Transverse colon (tissue), 4 donors: ENCODE measurements around the gene ARHGEF3. TPM values are rescaled to one million over a fixed set of nuclear protein-coding genes. Genes with fewer than 3 reads are reported as not detected.
A peak's percentile ranks its signal among the peaks of the same experiment; 100 is the strongest.

Experiments
- DNase-seq: peaks from one replicate; pipeline ENCODE4 v3.0.0-alpha.2; 2019
- H3K27ac ChIP-seq, 4 donors: fragments of 200-600 bp; sonication (generic); 2 replicates each; pipeline ENCODE4 v1.5.1; 2016 to 2018; ENCODE audit warnings: inconsistent platforms in 4 of 4
- H3K27me3 ChIP-seq: fragments of 200-600 bp; sonication (generic); 2 replicates; pipeline ENCODE4 v1.5.1; 2017; ENCODE audit warnings: inconsistent platforms
- H3K36me3 ChIP-seq, 4 donors: fragments of 200-600 bp; sonication (generic); 2 replicates each; pipeline ENCODE4 v1.5.1; 2017 to 2019; ENCODE audit warnings: inconsistent platforms in 4 of 4
- H3K4me1 ChIP-seq, 4 donors: fragments of 200-600 bp; sonication (generic); 2 replicates each; pipeline ENCODE4 v1.5.1; 2017 to 2020; ENCODE audit warnings: inconsistent platforms in 4 of 4
- H3K4me3 ChIP-seq, 4 donors: fragments of 200-600 bp; sonication (generic); 1 replicate in 1 of 4; 2 replicates in 3 of 4; pipeline versions ENCODE4 v1.5.1 to v1.6.1; 2017 to 2019; ENCODE audit warnings: inconsistent platforms in 4 of 4
- H3K9me3 ChIP-seq, 2 donors: fragments of 200-600 bp; sonication (generic); 2 replicates each; pipeline ENCODE4 v1.5.1; 2017 to 2019; ENCODE audit warnings: inconsistent platforms in 2 of 2
- CTCF ChIP-seq, 5 experiments: fragments of 200-600 bp in 3 of 5; fragments of 450-650 bp in 2 of 5; sonication (generic) in 3 of 5; IDR thresholded peaks; 1 replicate in 2 of 5; 2 replicates in 3 of 5; pipeline ENCODE4 v1.5.1; 2016 to 2017; ENCODE audit warnings: antibody characterized with exemption in 5 of 5, inconsistent platforms in 3 of 5, mild to moderate bottlenecking in 2 of 5, moderate library complexity in 1 of 5
- EP300 ChIP-seq: sonication (generic); formaldehyde crosslinking; IDR thresholded peaks from one replicate; pipeline ENCODE4 v1.6.1; 2017; ENCODE audit warnings: antibody characterized with exemption, low read depth
- POLR2A ChIP-seq: fragments of 450-650 bp; IDR thresholded peaks from one replicate; pipeline ENCODE4 v1.6.1; 2016; ENCODE audit warnings: antibody characterized with exemption, mild to moderate bottlenecking, moderate library complexity
- POLR2AphosphoS5 ChIP-seq, 3 donors: sonication (generic); formaldehyde crosslinking; IDR thresholded peaks; one replicate each; pipeline ENCODE4 v1.6.1; 2016; ENCODE audit warnings: antibody characterized with exemption in 3 of 3
- WGBS, 2 donors: methylation state at CpG; one replicate each; pipeline ENCODE4 v1.1.5; 2018; ENCODE audit warnings: low coverage in 1 of 2; 5-methylcytosine and 5-hydroxymethylcytosine counted together
- in situ Hi-C, 4 donors: fragments of 200-750 bp; cut with MboI; loops; one replicate each; pipeline versions ENCODE4 v1.15.0 to v1.15.1; 2017; ENCODE audit warnings: low sequenced_read_pairs in 3 of 4, low pct_ligation_motif_present in 1 of 4, low pct_unique_long_range_greater_than_20kb in 1 of 4
- intact Hi-C: fragments of 100-400 bp; cut with DNase I; formaldehyde crosslinking; loops from one replicate; pipeline ENCODE4 v1.15.1; 2023; ENCODE audit warnings: low total_unique reads
- total RNA-seq, 4 donors: library from RNA; depleted of rRNA; stranded (reverse); fragments of >200 nt; gene quantifications; one replicate each; pipeline ENCODE4 v1.1.0, GENCODE V29; 2016

Gene ARHGEF3
- total RNA-seq, 4 donors from 2014 or later, result 2.6 to 13.2 (median 5.6) TPM

- Histone ChIP-seq H3K4me1 (peaks cover 0 to 16% (median 7%) of the 10 kb centered on the region in 4 donors), H3K4me3 (peak overlapping the region in 2 of 4 donors; percentile 11 to 13), H3K36me3 (peaks cover 0 to 11% (median under 1%) of the 10 kb centered on the region in 4 donors), H3K27ac (peak overlapping the region; percentile 51 to 59 (median 54)), H3K27me3 (no peaks in the 10 kb centered on the region), H3K9me3 (no peaks in the 10 kb centered on the region)
- intact Hi-C loops, result no loop called here
- WGBS, 2 donors, result 62 to 70% methylated on average over 18 to 21 of the region's 21 CpGs
- in situ Hi-C loops, result no loop called here
- TF ChIP-seq EP300 (no peak), CTCF (IDR thresholded peaks at IDR 0.05) (no peak), POLR2AphosphoS5 (IDR thresholded peaks at IDR 0.05) (peak in 1 of 3 donors; percentile 11), POLR2A (no peak)
- DNase-seq, result peak; percentile 19
These were observed 46.9 kb downstream of the ARHGEF3 start for GRCh38 chr3:56754741-56755417.

- in situ Hi-C loops (no loop called here), intact Hi-C loops (no loop called here)
- WGBS, 2 donors, result 63 to 80% methylated on average over 3 to 4 of the region's 4 CpGs
- Histone ChIP-seq H3K27me3 (no peaks in the 10 kb centered on the region), H3K36me3 (peaks cover 0 to 12% (median under 1%) of the 10 kb centered on the region in 4 donors), H3K4me3 (no peak overlapping the region), H3K4me1 (peaks cover 0 to 13% (median 5%) of the 10 kb centered on the region in 4 donors), H3K9me3 (no peaks in the 10 kb centered on the region), H3K27ac (no peak overlapping the region)
- no peak for DNase-seq
- no peak for TF ChIP-seq POLR2AphosphoS5 (IDR thresholded peaks at IDR 0.05)
- TF ChIP-seq POLR2A, result no peak
- no peak for TF ChIP-seq EP300
- no peak for TF ChIP-seq CTCF (IDR thresholded peaks at IDR 0.05)
These were observed 48.4 kb downstream of the ARHGEF3 start for GRCh38 chr3:56753206-56753820.

- H3K27me3 ChIP-seq, result no peaks in the 10 kb centered on the region
- peaks cover 0 to 12% (median under 1%) of the 10 kb centered on the region in 4 donors for H3K36me3 ChIP-seq
- in situ Hi-C loops (no loop called here), intact Hi-C loops (no loop called here)
- no peak overlapping the region for H3K27ac ChIP-seq
- H3K4me3 ChIP-seq, result no peak overlapping the region
- TF ChIP-seq CTCF (IDR thresholded peaks at IDR 0.05) (no peak), EP300 (no peak), POLR2A (no peak), POLR2AphosphoS5 (IDR thresholded peaks at IDR 0.05) (no peak)
- no peaks in the 10 kb centered on the region for H3K9me3 ChIP-seq
- 81 to 95% methylated on average over 4 to 5 of the region's 5 CpGs for WGBS, 2 donors
- H3K4me1 ChIP-seq, result peaks cover 0 to 9% (median 3%) of the 10 kb centered on the region in 4 donors
- no peak for DNase-seq
These were observed 50.6 kb downstream of the ARHGEF3 start for GRCh38 chr3:56751056-56751707.

GRCh38 chr3:56748663-56749231, 53.0 kb downstream of the ARHGEF3 start:
- WGBS, 2 donors, result 67 to 75% methylated on average over 7 to 8 of the region's 8 CpGs
- no peak for DNase-seq
- no peaks in the 10 kb centered on the region for H3K9me3 ChIP-seq
- intact Hi-C loops, result no loop called here
- H3K4me3 ChIP-seq, result no peak overlapping the region
- TF ChIP-seq EP300 (no peak), POLR2A (no peak), POLR2AphosphoS5 (IDR thresholded peaks at IDR 0.05) (no peak), CTCF (IDR thresholded peaks at IDR 0.05) (no peak)
- H3K27ac ChIP-seq, result peak overlapping the region in 2 of 4 donors; percentile 22
- no peaks in the 10 kb centered on the region for H3K27me3 ChIP-seq
- H3K36me3 ChIP-seq, result peaks cover 0 to 23% (median 5%) of the 10 kb centered on the region in 4 donors
- peaks cover 0 to 5% (median 0%) of the 10 kb centered on the region in 4 donors for H3K4me1 ChIP-seq
- in situ Hi-C loops, result no loop called here
